Thymus (tissue), 11 donors: Measurements from ENCODE around the gene CS. TPM values are rescaled to one million over a fixed set of nuclear protein-coding genes. Genes with fewer than 3 reads are reported as not detected.

Experiments
- DNase-seq, 9 donors: peaks; one replicate each; pipeline ENCODE4 v3.0.0-alpha.2; 2013; ENCODE audit warnings: low spot score in 9 of 9, low read depth in 6 of 9, missing footprints in 1 of 9
- H3K27ac ChIP-seq, 2 donors: one replicate each; pipeline ENCODE4 v1.5.1; 2013; ENCODE audit warnings: control low read depth in 1 of 2, low read depth in 1 of 2, low read length in 1 of 2, mild to moderate bottlenecking in 1 of 2, moderate library complexity in 1 of 2
- H3K27me3 ChIP-seq, 2 donors: one replicate each; pipeline ENCODE4 v1.5.1; 2013; ENCODE audit warnings: low read length in 1 of 2; ENCODE audit not compliant: control insufficient read depth in 2 of 2, insufficient read depth in 1 of 2
- H3K36me3 ChIP-seq, 2 donors: one replicate each; pipeline ENCODE4 v1.5.1; 2013; ENCODE audit warnings: low read length in 1 of 2, mild to moderate bottlenecking in 1 of 2, moderate library complexity in 1 of 2; ENCODE audit not compliant: control insufficient read depth in 2 of 2, insufficient read depth in 2 of 2
- H3K4me1 ChIP-seq, 2 donors: one replicate each; pipeline ENCODE4 v1.5.1; 2013; ENCODE audit warnings: low read length in 2 of 2; ENCODE audit not compliant: control insufficient read depth in 2 of 2, insufficient read depth in 2 of 2
- H3K4me3 ChIP-seq, 2 donors: one replicate each; pipeline ENCODE4 v1.5.1; 2013; ENCODE audit warnings: low read length in 2 of 2, control low read depth in 1 of 2, mild to moderate bottlenecking in 1 of 2
- H3K9me3 ChIP-seq, 2 donors: one replicate each; pipeline ENCODE4 v1.5.1; 2013; ENCODE audit warnings: low read length in 1 of 2, mild to moderate bottlenecking in 1 of 2; ENCODE audit not compliant: control insufficient read depth in 2 of 2, insufficient read depth in 1 of 2
- WGBS: extraction: QIAGEN DNeasy Blood & Tissue Kit; methylation state at CpG from one replicate; pipeline ENCODE4 v1.1.7; 2013; 5-methylcytosine and 5-hydroxymethylcytosine counted together
- polyA plus RNA-seq: library from polyadenylated mRNA; stranded (reverse); fragments of 200-250 nt; gene quantifications from one replicate; pipeline ENCODE4 v1.2.3, GENCODE V29; 2013
- total RNA-seq: library from RNA; stranded (reverse); fragments of 120-200 nt; gene quantifications from one replicate; pipeline ENCODE4 v1.2.4, GENCODE V29; 2013
- donor health status: healthy.

Gene CS
- total and polyA plus RNA-seq, 2 donors = 46.3 to 53.6 TPM

- Histone ChIP-seq H3K4me3 (no peak overlapping the region), H3K27ac (no peak overlapping the region), H3K36me3 (peaks cover 50 to 62% of the 10 kb centered on the region in 2 donors), H3K27me3 (no peaks in the 10 kb centered on the region), H3K9me3 (no peaks in the 10 kb centered on the region), H3K4me1 (no peaks in the 10 kb centered on the region)
- WGBS = 94% methylated on average over 11 of the region's 11 CpGs
- DNase-seq = no peak
Observed at GRCh38 chr12:56237552-56237951, 62.6 kb downstream of the CS start.

- 90% methylated on average over 5 of the region's 5 CpGs for WGBS
- Histone ChIP-seq H3K27ac (no peak overlapping the region), H3K4me1 (no peaks in the 10 kb centered on the region), H3K9me3 (no peaks in the 10 kb centered on the region), H3K4me3 (no peak overlapping the region), H3K36me3 (peaks cover 44 to 56% of the 10 kb centered on the region in 2 donors), H3K27me3 (no peaks in the 10 kb centered on the region)
- no peak for DNase-seq
Observed at GRCh38 chr12:56236985-56237384, 63.1 kb downstream of the CS start.

GRCh38 chr12:56236091-56236490 lies 64.0 kb downstream of the CS start:
- Histone ChIP-seq H3K27ac (no peak overlapping the region), H3K4me1 (no peaks in the 10 kb centered on the region), H3K4me3 (no peak overlapping the region), H3K36me3 (peaks cover 35 to 47% of the 10 kb centered on the region in 2 donors), H3K9me3 (no peaks in the 10 kb centered on the region), H3K27me3 (no peaks in the 10 kb centered on the region)
- 99% methylated on average over 6 of the region's 6 CpGs for WGBS
- no peak for DNase-seq

GRCh38 chr12:56234746-56235436 lies 65.2 kb downstream of the CS start:
- no peak overlapping the region for H3K4me3 ChIP-seq
- no peaks in the 10 kb centered on the region for H3K4me1 ChIP-seq
- no peaks in the 10 kb centered on the region for H3K9me3 ChIP-seq
- H3K27me3 ChIP-seq = no peaks in the 10 kb centered on the region
- no peak overlapping the region for H3K27ac ChIP-seq
- DNase-seq = no peak
- WGBS = 97% methylated on average over 16 of the region's 16 CpGs
- peaks cover 23 to 35% of the 10 kb centered on the region in 2 donors for H3K36me3 ChIP-seq

- Histone ChIP-seq H3K4me1 (no peaks in the 10 kb centered on the region), H3K27me3 (no peaks in the 10 kb centered on the region), H3K4me3 (no peak overlapping the region), H3K27ac (no peak overlapping the region), H3K36me3 (peaks cover 0 to 14% of the 10 kb centered on the region in 2 donors), H3K9me3 (no peaks in the 10 kb centered on the region)
- no peak for DNase-seq
- 96% methylated on average over 11 of the region's 11 CpGs for WGBS
Observed at GRCh38 chr12:56231184-56231582, 68.9 kb downstream of the CS start.

- Histone ChIP-seq H3K27me3 (no peaks in the 10 kb centered on the region), H3K9me3 (no peaks in the 10 kb centered on the region), H3K4me3 (no peak overlapping the region), H3K36me3 (peaks cover 0 to 10% of the 10 kb centered on the region in 2 donors), H3K4me1 (no peaks in the 10 kb centered on the region), H3K27ac (no peak overlapping the region)
- no peak for DNase-seq
- WGBS = 94% methylated on average over 8 of the region's 8 CpGs
Observed at GRCh38 chr12:56230432-56231183, 69.5 kb downstream of the CS start.

GRCh38 chr12:56229916-56230431 lies 70.2 kb downstream of the CS start, which contains the start of gene SLC39A5:
SLC39A5 (plus strand) TSS chr12:56230051; CDS start chr12:56231275, 1,224 bp downstream.
- Histone ChIP-seq H3K9me3 (no peaks in the 10 kb centered on the region), H3K27me3 (no peaks in the 10 kb centered on the region), H3K36me3 (peaks cover 0 to 7% of the 10 kb centered on the region in 2 donors), H3K4me1 (no peaks in the 10 kb centered on the region), H3K4me3 (no peak within 1 kb of the TSS), H3K27ac (no peak within 1 kb of the TSS)
- 73% methylated on average over 4 of the region's 4 CpGs for WGBS
- no peak for DNase-seq

GRCh38 chr12:56229082-56229481 lies 71.0 kb downstream of the CS start:
- Histone ChIP-seq H3K4me3 (no peak overlapping the region), H3K4me1 (peaks cover 0 to 7% of the 10 kb centered on the region in 2 donors), H3K9me3 (no peaks in the 10 kb centered on the region), H3K36me3 (peaks cover 0 to 7% of the 10 kb centered on the region in 2 donors), H3K27me3 (no peaks in the 10 kb centered on the region), H3K27ac (no peak overlapping the region)
- WGBS = 93% methylated on average over 7 of the region's 7 CpGs
- no peak for DNase-seq

GRCh38 chr12:56224954-56225353 lies 75.2 kb downstream of the CS start:
- whole genome bisulfite sequencing = 89% methylated on average over 11 of the region's 11 CpGs
- DNase-seq = no peak
- Histone ChIP-seq H3K4me3 (peak overlapping the region in 1 of 2 donors; percentile 60), H3K36me3 (peaks cover 0 to 7% of the 10 kb centered on the region in 2 donors), H3K27ac (peak overlapping the region in 1 of 2 donors; percentile 77), H3K9me3 (peaks cover 0 to 6% of the 10 kb centered on the region in 2 donors), H3K4me1 (peaks cover 14 to 38% of the 10 kb centered on the region in 2 donors), H3K27me3 (no peaks in the 10 kb centered on the region)
